Right kidney (tissue), 1 donor: ENCODE results near the gene LRRFIP1.
"Not testable (repeated sequence)": the region's sequence is repeated elsewhere in the genome, so short reads cannot be mapped to it uniquely, and the experiment has no call there.

Experiments
- DNase-seq: peaks from one replicate; pipeline ENCODE4 v3.0.0-alpha.2; 2016

LRRFIP1 gene

GRCh38 chr2:237779521-237779920 lies 152.1 kb downstream of the LRRFIP1 start:
- DNase-seq = no peak

GRCh38 chr2:237782181-237782580 lies 154.8 kb downstream of the LRRFIP1 start:
- DNase-seq = no peak

GRCh38 chr2:237783678-237784077 lies 156.3 kb downstream of the LRRFIP1 start:
- not testable (repeated sequence) for DNase-seq

DNA sequence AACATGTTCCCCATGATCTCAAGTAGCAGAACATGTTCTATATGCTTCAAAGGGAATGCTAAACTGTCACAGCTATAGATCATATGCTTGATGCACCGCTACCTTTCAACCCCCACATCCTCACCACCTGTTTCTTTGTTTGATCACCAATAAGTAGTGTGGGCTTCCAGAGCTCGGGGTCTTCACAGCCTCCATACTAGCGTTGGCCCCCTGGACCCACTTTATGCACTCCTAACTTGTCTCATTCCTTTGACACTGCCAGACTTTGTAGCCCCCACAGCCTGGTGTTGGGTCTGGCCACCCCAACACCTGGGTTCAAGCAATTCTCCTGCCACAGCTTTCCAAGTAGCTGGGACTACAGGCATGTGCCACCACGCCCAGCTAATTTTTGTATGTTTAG lies 159.5 kb downstream of the LRRFIP1 start:
- no peak for DNase-seq

DNA sequence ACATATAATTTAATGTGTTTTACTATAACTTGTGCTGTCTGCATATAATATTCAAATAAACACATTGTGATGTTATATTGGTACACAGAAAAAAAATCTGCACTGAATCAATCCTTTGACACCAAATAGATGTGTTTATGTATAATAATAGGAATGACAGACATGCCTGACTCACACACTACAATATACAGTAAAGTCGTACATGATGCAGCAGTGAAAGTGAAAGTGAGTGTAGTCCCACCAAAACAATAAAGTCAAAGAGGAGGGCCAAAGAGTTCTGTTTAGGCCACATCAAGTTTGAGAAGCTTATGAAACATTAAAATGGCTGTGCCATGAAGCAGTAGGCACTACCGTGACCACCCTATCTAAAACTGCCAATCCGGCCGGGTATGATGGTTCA lies 163.0 kb downstream of the LRRFIP1 start:
- DNase-seq = no peak

- no peak for DNase-seq
These were observed 164.8 kb downstream of the LRRFIP1 start for GRCh38 chr2:237791977-237792727.

- DNase-seq = no peak
These were observed 169.9 kb downstream of the LRRFIP1 start for GRCh38 chr2:237797253-237797652.

DNA sequence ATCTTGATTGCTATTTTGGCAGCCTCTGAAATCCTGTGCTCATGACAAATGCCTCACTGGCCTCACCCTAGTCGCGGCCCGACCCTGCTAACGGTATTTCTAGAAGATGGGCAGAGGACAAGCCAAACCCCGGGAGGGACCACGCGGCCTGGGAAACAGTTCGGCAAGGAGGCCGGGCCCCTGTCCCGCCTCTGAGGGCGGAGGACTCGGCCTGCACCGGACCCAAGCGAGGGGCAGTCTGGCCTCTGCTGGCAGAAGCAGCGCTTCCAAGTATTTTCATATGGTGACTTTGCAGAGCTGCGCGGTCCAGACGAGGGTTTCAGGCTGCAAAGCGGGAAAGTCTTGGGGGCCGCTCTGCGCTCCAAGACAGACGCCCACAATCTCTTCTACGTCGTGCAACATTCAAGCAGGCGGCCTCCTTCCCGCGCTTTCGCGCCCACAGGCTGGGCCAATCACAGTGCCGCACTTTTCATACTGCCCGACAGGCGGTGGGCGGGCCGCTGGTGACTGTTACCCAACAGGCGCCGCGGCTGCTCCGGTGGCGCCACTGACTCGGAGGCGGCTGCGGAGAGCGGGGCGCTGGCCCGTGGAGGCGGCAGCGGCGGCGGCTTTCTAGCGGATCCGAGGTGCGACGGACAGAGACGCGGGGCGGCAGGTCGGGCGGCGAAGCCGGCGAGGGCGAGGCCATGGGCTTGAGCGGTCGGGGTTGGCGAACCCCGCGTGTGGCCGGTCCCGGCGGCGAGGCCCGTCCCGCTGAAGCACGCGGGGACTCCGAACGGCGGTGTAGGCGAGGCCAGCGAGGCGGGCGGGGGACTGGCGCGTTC lies 171.1 kb downstream of the LRRFIP1 start, which contains the start of gene RBM44:
Gene RBM44, plus strand, starts transcription at position 544 of the 824 bp plus-strand sequence. CDS start 14,831 bp downstream, outside the sequence.
- DNase-seq = no peak

GRCh38 chr2:237799060-237799428 lies 171.7 kb downstream of the LRRFIP1 start:
- DNase-seq = no peak

DNA sequence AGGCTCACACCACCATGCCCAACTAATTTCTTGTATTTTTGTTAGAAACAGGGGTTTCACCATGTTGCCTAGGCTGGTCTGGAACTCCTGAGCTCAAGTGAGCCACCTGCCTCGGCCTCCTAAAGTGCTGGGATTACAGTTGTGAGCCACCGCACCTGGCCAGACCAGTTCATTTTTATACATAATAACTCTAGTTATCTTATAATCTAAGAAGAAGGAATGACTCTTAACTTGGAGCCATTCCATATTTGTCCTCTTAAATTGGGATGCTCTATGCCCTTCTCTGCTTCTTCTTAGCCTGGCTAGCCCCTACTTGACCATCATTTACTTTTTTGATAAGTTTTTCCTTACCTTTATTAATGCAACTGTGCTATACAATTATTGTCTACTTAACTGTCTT lies 174.1 kb downstream of the LRRFIP1 start:
- no peak for DNase-seq

DNA sequence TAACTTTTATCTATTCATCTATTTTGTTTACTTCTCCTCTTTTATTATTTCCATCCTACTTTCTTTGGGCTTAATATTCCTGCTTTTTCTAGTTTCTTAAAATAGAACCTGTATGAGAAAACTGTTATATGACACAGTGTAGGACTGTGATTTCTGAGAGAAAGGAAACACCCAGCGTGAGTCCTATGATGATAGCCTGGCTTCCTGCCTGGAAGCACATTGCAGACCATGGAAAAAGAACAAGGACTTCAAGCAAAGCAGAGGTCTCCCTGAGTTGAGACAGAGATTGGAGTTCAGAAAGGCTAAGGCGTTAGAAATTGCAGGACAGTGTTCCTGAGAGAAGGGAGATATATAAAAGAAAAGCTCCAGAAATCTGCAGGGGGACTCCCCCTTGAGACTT lies 178.9 kb downstream of the LRRFIP1 start:
- no peak for DNase-seq

DNA sequence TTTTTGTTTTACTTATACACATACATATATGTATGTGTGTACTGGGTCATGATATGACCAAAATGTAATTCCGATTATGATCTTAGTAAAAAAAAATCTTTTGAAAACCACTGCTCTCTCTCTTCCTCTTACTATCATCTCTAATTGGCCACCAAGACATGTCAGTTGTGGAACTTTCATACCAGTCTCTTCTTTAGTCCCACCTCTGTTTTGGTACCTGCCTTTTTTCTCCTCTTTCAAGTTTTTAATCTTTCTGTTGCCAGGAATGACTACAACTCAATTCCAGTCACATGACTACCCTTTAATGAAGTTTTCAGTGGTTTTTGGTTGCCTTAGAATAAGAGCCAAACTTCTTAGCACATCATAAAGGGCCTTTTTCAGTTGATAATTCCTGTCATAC lies 188.2 kb downstream of the LRRFIP1 start:
- DNase-seq = no peak

- no peak for DNase-seq
These were observed 189.1 kb downstream of the LRRFIP1 start for GRCh38 chr2:237816531-237816930.

GRCh38 chr2:237818066-237818473 lies 190.7 kb downstream of the LRRFIP1 start:
- DNase-seq = no peak

DNA sequence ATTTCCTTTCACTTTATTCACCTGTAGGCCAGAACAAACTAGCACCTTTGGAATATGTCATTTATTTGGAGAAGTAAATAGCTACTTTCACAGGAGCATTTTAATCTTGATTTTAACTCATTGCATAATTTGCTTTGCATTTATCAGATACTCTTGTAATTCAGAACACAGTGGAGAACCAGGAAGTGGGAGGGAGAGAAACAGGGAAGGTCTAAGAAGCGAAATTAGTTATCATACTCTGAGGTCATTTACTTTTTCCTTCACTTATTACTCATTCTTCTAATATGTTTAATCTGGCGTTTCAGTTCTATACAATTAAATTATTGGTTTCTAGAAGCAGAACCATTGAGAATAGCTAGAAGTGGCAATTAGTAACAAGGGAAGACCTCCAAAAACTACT lies 191.8 kb downstream of the LRRFIP1 start:
- DNase-seq = no peak

- DNase-seq = no peak
These were observed 193.0 kb downstream of the LRRFIP1 start for GRCh38 chr2:237820421-237820820.

DNA sequence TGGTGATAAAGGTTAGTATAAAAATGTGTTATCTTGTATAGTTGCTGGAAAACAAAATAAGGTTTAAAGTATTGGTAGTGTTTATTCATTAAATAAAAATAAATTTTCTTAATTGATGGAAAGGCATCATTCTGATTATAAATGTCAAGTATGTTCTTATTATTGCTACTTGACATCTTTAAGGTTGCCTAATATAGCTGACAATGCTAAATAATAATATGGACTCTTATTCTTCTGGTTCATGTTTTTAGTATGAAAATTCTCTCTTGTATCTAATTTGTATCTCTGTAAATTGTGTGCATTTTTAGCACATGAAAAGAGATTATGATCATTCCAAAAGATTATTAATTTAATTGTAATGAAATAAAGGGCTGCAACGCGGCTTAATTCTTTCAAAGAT lies 196.2 kb downstream of the LRRFIP1 start:
- DNase-seq = no peak

- DNase-seq = no peak
These were observed 196.7 kb downstream of the LRRFIP1 start for GRCh38 chr2:237824085-237824484.

DNA sequence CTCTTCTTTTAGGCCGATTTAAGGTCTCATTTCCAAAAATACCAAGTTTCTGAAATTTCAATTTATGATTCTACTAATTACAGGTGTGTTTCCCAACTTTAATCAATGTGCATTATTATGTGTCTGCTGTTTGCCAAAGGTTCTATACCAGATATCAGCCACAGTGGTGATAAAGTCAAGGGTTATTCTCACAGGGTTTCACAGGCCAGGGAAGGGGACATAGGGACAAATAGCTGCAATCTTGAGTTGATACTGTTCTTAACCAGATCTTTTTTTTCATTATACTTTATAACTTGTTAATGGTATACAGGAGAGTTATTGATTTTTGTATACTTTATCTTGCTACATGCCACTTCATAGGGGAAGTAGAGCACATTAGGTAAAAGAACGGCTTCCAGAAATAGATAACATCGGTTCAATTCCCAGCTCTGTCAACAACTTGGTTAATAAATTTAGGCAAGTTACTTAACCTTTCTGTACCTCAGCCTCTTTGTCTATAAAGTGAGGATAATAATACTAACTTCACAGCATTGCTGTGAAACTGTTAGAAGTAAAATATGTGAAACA lies 200.1 kb downstream of the LRRFIP1 start:
- no peak for DNase-seq
